SU-DHL-6 (cell line): ENCODE data around the gene BBLN.
"Not testable (repeated sequence)": the region's sequence is repeated elsewhere in the genome, so short reads cannot be mapped to it uniquely, and the experiment has no call there.

ENCODE experiments used
- H2AFZ ChIP-seq: fragments of 200-600 bp; sonication (generic); 2 replicates; pipeline ENCODE4 v1.6.1; 2014; ENCODE audit warnings: low read depth, mild to moderate bottlenecking, moderate library complexity, mixed read lengths, antibody characterized with exemption, low read length; ENCODE audit not compliant: severe bottlenecking
- H3F3A ChIP-seq: fragments of 200-600 bp; shearing (Covaris generic); 2 replicates; pipeline ENCODE4 v1.6.0; 2016; ENCODE audit warnings: antibody characterized with exemption, mild to moderate bottlenecking; ENCODE audit not compliant: insufficient read depth
- H3K27ac ChIP-seq: fragments of 200-600 bp; sonication (generic); 2 replicates; pipeline ENCODE4 v1.5.1; 2016; ENCODE audit warnings: low read depth, mild to moderate bottlenecking, low read length, moderate library complexity, mixed read lengths
- H3K27me3 ChIP-seq: fragments of 200-600 bp; sonication (generic), shearing (Covaris generic); 2 replicates; pipeline ENCODE4 v1.6.0; 2014; ENCODE audit warnings: mild to moderate bottlenecking, low read length
- H3K36me3 ChIP-seq: fragments of 200-600 bp; sonication (generic); 2 replicates; pipeline ENCODE4 v1.6.1; 2014; ENCODE audit warnings: mild to moderate bottlenecking, low read length, mixed read lengths
- H3K4me2 ChIP-seq: fragments of 300-600, 200-600 bp; shearing (Covaris generic), sonication (generic); 2 replicates; pipeline ENCODE4 v1.6.0; 2014; ENCODE audit warnings: low read length, low read depth, mild to moderate bottlenecking; ENCODE audit not compliant: poor library complexity, severe bottlenecking
- H3K4me3 ChIP-seq: fragments of 200-600 bp; sonication (generic); 2 replicates; pipeline ENCODE4 v1.5.1; 2014; ENCODE audit warnings: antibody characterized with exemption, low read length, mild to moderate bottlenecking, mixed read lengths; ENCODE audit not compliant: insufficient read depth, poor library complexity, severe bottlenecking
- H3K79me2 ChIP-seq: fragments of 200-600 bp; sonication (generic); 2 replicates; pipeline ENCODE4 v1.6.1; 2014; ENCODE audit warnings: mild to moderate bottlenecking, low read length, moderate library complexity; ENCODE audit not compliant: insufficient read depth
- H3K9ac ChIP-seq: fragments of 200-600 bp; sonication (generic); 2 replicates; pipeline ENCODE4 v1.7.0; 2014; ENCODE audit warnings: mild to moderate bottlenecking, low read length
- H3K9me2 ChIP-seq: fragments of 200-600 bp; sonication (generic); replicated peaks from 2 replicates; pipeline ENCODE4 v1.6.1; 2014; ENCODE audit warnings: low read length; ENCODE audit not compliant: insufficient read depth
- H3K9me3 ChIP-seq: fragments of 200-600 bp; sonication (generic); 2 replicates; pipeline ENCODE4 v1.6.1; 2014; ENCODE audit warnings: low read length, mixed read lengths; ENCODE audit not compliant: insufficient read depth
- H4K20me1 ChIP-seq: fragments of 200-600 bp; sonication (generic); 2 replicates; pipeline ENCODE4 v1.6.1; 2014; ENCODE audit warnings: low read depth, mild to moderate bottlenecking, antibody characterized with exemption, low read length, moderate library complexity, mixed read lengths
- CTCF ChIP-seq: fragments of 200-600 bp; sonication (generic); IDR thresholded peaks from one replicate; pipeline ENCODE4 v1.5.1; 2017; ENCODE audit warnings: antibody characterized with exemption, mild to moderate bottlenecking, low read length, moderate library complexity; ENCODE audit not compliant: insufficient read depth, poor library complexity, severe bottlenecking
- EZH2phosphoT487 ChIP-seq: fragments of 200-600 bp; sonication (generic), shearing (Covaris generic); conservative IDR thresholded peaks from 2 replicates; pipeline ENCODE4 v1.6.1; 2018; ENCODE audit warnings: mild to moderate bottlenecking, antibody characterized with exemption, low read length, moderate library complexity, mixed read lengths

The BBLN gene

GRCh38 chr9:128127568-128127989 lies 32.5 kb upstream of the BBLN start, which contains the start of gene PTGES2:
Gene PTGES2 (minus strand): TSS chr9:128127729. CDS start chr9:128127717, 12 bp downstream.
- Histone ChIP-seq H2AFZ (peak within 1 kb of the TSS; percentile 94), H3K9ac (peak within 1 kb of the TSS; percentile 92), H4K20me1 (no peaks in the 10 kb centered on the region; the same call in 1 of the 2 replicates), H3K36me3 (no peaks in the 10 kb centered on the region), H3K4me2 (peak within 1 kb of the TSS; percentile 84), H3K9me3 (no peaks in the 10 kb centered on the region), H3K27me3 (no peaks in the 10 kb centered on the region), H3F3A (no peaks in the 10 kb centered on the region), H3K79me2 (peaks cover 20% of the 10 kb centered on the region), H3K9me2 (no peaks in the 10 kb centered on the region), H3K27ac (peak within 1 kb of the TSS; percentile 93), H3K4me3 (peak within 1 kb of the TSS; percentile 91)
- no peak for TF ChIP-seq CTCF
- no peak for TF ChIP-seq EZH2phosphoT487

GRCh38 chr9:128127990-128128835 lies 31.9 kb upstream of the BBLN start:
- Histone ChIP-seq H4K20me1 (no peaks in the 10 kb centered on the region; the same call in 1 of the 2 replicates), H3K9ac (peak overlapping the region; percentile 92), H3K9me2 (no peaks in the 10 kb centered on the region), H3K79me2 (peaks cover 20% of the 10 kb centered on the region), H2AFZ (peak overlapping the region; percentile 94), H3K36me3 (no peaks in the 10 kb centered on the region), H3F3A (no peaks in the 10 kb centered on the region), H3K4me2 (peak overlapping the region; percentile 84), H3K27ac (peak overlapping the region; percentile 93), H3K9me3 (no peaks in the 10 kb centered on the region), H3K27me3 (no peaks in the 10 kb centered on the region), H3K4me3 (peak overlapping the region; percentile 91)
- TF ChIP-seq CTCF, result no peak
- no peak for TF ChIP-seq EZH2phosphoT487

- peak overlapping the region; percentile 84 for H3K4me2 ChIP-seq
- peak overlapping the region; percentile 92 for H3K9ac ChIP-seq
- H3K9me3 ChIP-seq, result no peaks in the 10 kb centered on the region
- H3K27ac ChIP-seq, result no peak overlapping the region
- no peaks in the 10 kb centered on the region for H3K9me2 ChIP-seq
- H3K79me2 ChIP-seq, result peaks cover 20% of the 10 kb centered on the region
- H3K36me3 ChIP-seq, result no peaks in the 10 kb centered on the region
- peak overlapping the region; percentile 94 for H2AFZ ChIP-seq
- no peaks in the 10 kb centered on the region for H3K27me3 ChIP-seq
- no peaks in the 10 kb centered on the region; the same call in 1 of the 2 replicates for H4K20me1 ChIP-seq
- TF ChIP-seq CTCF, result no peak
- no peak for TF ChIP-seq EZH2phosphoT487
- H3K4me3 ChIP-seq, result peak overlapping the region; percentile 91
- no peaks in the 10 kb centered on the region for H3F3A ChIP-seq
These were observed 31.1 kb upstream of the BBLN start for GRCh38 chr9:128128836-128129590.

- not testable (repeated sequence) for H2AFZ ChIP-seq, H3K9ac ChIP-seq, H3K4me2 ChIP-seq, H3K36me3 ChIP-seq, H3K4me3 ChIP-seq, H4K20me1 ChIP-seq, H3F3A ChIP-seq, H3K27me3 ChIP-seq, H3K9me3 ChIP-seq, H3K27ac ChIP-seq, H3K9me2 ChIP-seq
- H3K79me2 ChIP-seq, result peaks cover 20% of the 10 kb centered on the region
These were observed 30.0 kb upstream of the BBLN start for GRCh38 chr9:128129976-128130590.

- H3K9ac ChIP-seq, H4K20me1 ChIP-seq, H3K27me3 ChIP-seq, H3K4me3 ChIP-seq, H3K27ac ChIP-seq, H3F3A ChIP-seq, H3K9me3 ChIP-seq, H2AFZ ChIP-seq, H3K4me2 ChIP-seq, H3K36me3 ChIP-seq, H3K9me2 ChIP-seq: not testable (repeated sequence)
- H3K79me2 ChIP-seq, result peaks cover 18% of the 10 kb centered on the region
These were observed 29.4 kb upstream of the BBLN start for GRCh38 chr9:128130651-128131050.
